SK-N-MC (cell line): ENCODE measurements around the gene DNAH1.

Source experiments
- EZH2 ChIP-seq: fragments of 200-600 bp; sonication (generic); IDR thresholded peaks from one replicate; pipeline ENCODE4 v1.6.1; 2017; ENCODE audit warnings: antibody characterized with exemption
- FOXP2 ChIP-seq: optimal IDR thresholded peaks from 2 replicates; pipeline ENCODE3; 2011; ENCODE audit warnings: mild to moderate bottlenecking, moderate library complexity; ENCODE audit not compliant: insufficient read depth; ENCODE audit errors: extremely low read length, control extremely low read depth
- POLR2AphosphoS5 ChIP-seq: IDR thresholded peaks from 2 replicates; pipeline ENCODE4 v1.6.1; 2012; ENCODE audit warnings: mild to moderate bottlenecking, low read depth, low read length, borderline replicate concordance

- TF ChIP-seq EZH2, result no peak
- no peak for TF ChIP-seq POLR2AphosphoS5
- TF ChIP-seq FOXP2, result no peak
Observed at GRCh38 chr3:52359116-52359855, 43.2 kb downstream of the DNAH1 start.
